Subcutaneous adipose tissue (tissue), 4 donors: Measurements from ENCODE around the gene TRPV3. TPM values are rescaled to one million over a fixed set of nuclear protein-coding genes. Genes with fewer than 3 reads are reported as not detected.

Experiments used
- CTCF ChIP-seq: fragments of 450-650 bp; IDR thresholded peaks from one replicate; pipeline ENCODE4 v1.5.1; 2016; ENCODE audit warnings: low read depth, mild to moderate bottlenecking, control low read depth, antibody characterized with exemption, moderate library complexity
- total RNA-seq, 4 donors: library from RNA; depleted of rRNA; stranded (reverse); fragments of >200 nt; gene quantifications; one replicate each; pipeline ENCODE4 v1.1.0, GENCODE V29; 2016

TRPV3 gene
- total RNA-seq, 4 donors from 2014 or later: 0.16 to 2.8 (median 1.3) TPM

DNA sequence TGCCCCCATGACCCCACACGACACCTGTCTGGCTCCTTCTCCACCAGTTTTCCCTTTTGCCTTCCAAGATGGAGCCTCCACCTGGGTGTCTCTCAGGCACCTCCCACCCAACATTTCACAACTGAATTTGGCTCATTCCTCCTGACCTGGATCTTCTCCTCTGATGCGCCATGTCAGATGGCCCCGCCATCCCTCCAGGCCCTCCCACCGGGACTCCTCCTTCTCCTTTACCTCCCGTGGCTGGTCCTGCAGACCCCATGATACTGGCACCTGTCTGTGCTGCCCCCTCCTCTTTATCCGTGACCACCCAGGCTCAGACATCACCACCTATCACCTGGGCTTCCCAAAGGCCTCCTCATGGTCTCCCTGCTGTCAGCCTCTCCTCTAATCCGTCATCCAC lies 4.7 kb downstream of the TRPV3 start:
- TF ChIP-seq CTCF: no peak

- TF ChIP-seq CTCF: no peak
These were observed 6.4 kb downstream of the TRPV3 start for GRCh38 chr17:3551189-3551588.

DNA sequence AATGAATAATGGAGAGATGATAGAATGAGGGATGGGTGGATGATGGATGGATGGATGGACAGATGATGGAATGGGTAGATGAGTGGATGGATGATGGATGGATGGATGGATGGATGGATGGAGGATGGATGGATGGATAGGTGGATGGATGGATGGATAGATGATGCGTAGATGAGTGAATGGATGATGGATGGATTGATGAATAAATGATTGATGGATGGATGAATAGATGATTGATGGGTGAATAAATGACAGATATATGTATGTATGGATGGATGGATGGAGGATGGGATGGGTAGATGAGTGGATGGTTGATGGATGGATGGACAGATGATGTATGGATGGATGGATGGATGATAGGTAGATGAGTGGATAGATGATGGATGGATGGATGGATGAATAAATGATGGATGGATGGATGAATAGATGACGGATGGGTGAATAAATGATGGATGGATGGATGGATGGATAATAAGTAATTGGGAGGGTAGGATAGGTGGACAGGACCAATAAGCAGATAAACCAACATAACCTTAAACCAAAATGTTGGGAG lies 7.9 kb downstream of the TRPV3 start:
- TF ChIP-seq CTCF: no peak

DNA sequence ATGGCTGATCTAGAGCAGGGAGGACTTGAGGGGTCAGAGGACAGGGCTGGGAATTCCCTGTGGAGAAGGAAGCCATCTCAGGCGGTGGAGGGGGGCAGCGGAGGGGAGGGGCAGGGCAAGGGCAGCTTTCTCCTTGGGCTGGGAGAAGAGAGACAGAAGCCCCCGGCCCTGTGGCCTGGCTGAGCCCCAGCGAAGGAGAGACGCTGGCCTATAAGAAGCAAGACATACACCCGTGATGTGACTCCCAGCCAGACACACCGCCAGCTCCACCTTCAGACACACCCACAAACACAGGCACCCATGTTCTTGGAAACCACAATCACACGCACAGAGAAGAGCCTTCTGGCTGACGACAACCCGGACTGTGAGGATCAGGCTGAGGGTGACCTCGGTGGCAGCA lies 10.0 kb downstream of the TRPV3 start:
- no peak for TF ChIP-seq CTCF

DNA sequence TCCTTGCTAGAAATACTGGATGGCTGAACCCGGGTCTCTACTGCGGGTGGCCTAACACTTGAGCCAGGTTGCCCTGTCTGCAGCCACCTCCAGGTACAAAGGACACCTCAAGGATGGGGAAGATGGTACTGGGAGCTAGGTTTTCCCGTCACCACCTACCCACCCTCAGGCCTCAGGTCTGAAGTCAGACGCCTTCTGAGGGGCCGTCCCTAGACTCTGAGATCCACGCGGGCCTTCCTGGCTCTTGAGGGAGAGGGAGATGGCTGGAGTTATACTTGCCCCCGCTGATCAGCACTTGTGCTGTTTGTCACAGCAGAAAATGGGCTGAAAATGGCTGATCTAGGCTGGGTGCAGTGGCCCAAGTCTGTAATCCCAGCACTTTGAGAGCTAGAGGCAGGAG lies 10.6 kb downstream of the TRPV3 start:
- no peak for TF ChIP-seq CTCF

DNA sequence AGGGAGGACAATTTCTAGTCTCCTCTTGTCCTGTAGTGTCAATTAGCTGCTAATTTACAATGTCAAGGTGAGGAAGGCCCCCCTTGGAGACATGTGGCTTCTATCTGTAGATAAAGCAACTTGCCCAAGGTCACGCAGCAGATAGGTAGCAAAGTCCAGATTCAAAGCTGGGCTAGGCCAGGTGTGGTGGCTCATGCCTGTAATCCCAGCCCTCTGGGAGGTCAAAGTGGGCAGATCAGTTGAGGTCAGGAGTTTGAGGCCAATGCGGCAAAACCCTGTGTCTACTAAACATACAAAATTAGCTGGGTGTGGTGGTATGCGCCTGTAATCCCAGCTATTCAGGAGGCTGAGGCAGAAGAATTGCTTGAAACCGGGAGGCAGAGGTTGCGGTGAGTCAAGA lies 11.1 kb downstream of the TRPV3 start:
- TF ChIP-seq CTCF: no peak

DNA sequence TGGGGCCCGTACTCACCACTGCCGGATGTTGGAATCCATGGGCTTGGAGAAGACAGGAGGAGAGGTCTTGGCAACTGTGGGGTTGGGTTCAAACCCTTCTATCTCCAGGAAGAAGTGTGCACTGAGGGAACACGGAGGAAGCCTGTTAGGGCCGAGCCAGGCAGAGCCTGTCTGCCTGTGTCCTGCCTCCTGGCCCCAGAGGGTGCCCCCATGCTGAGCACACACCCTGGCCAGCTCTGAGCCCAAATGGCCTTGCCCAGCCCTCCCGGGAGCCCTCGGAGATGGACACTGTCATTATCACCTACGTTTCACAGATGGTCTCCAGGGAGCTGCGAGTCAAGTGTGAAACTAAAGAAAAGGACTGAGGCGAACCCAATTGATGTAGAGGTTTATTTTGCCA lies 12.5 kb downstream of the TRPV3 start:
- no peak for TF ChIP-seq CTCF
